HG02973 (cell line): Measurements from ENCODE around the gene STX4.

ENCODE experiments used
- ATAC-seq: cut with Tn5 transposase; IDR thresholded peaks from one replicate; pipeline ENCODE4 v1.9.1; 2021; ENCODE audit warnings: moderate library complexity; ENCODE audit not compliant: unreplicated experiment

Gene STX4

DNA sequence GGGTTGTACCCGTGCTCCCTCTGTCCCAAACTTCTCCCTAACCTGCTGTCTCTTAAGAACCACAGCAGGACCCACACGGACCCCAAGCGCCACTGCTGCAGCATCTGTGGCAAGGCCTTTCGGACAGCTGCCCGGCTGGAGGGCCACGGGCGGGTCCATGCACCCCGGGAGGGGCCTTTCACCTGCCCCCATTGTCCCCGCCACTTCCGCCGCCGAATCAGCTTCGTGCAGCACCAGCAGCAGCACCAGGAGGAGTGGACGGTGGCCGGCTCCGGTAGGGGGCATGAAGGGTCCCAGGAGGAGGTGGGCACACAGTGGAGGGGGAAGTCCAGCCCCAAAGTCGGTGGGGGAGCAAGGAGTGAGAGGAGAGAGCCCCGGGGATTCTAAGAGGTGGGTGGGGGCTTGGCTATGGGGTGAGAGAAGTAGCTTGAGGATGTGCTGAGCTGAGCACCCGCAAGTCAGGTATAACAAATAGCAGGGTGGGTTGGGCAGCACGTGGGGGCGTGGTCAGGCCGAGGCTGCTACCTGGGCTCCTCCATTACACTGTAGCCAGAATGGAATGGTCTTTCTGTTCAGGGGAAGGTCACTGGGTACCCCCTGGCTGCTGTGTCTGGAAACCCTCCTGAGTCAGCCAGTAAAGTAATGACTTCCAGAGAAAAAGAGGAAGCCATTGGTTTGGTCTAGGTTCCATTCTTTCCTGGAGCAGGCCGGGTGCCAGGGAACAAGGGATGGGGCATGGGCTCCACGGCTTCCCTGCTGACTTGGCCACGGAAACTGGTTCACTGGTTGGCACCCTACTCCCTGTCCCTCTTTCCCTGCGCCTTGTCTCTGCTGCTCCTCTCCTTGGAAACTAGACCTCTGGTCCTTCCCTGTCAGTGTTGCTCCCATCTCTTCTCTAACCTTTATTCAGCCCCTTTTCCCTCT, 48.3 kb downstream of the STX4 start:
- ATAC-seq = no peak

DNA sequence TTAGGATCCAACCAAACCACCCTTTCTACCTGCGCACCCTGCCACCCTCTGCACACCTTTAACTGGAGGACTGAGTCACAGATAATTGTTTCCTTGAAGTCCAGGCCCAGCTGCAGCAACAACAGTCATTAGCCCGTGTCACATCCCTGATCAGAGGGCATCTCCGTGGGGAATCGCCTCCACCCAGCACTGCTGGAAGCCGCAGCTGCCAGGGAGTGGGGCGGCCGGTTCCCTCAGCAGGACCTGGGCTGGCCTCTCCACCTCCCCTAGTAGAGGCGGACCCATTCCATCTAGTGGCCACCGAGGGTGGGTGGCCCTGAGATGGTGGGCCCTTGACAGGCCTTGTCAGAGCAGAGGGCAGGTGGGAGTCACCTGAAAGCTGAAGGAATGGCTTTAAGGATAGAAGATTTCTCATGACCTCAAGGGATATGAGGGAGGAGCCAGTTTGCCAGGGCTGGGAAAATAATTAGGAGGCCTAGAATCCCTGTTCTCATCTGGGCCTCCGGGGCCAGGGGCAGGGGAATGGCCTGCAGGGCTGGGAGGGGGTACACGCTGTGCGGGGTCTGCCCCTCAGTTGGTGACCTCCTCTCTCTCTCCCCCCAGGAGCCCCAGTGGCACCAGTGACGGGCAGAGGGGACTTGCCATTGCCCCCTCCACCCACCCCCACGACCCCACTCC, 49.1 kb downstream of the STX4 start:
- ATAC-seq = no peak

DNA sequence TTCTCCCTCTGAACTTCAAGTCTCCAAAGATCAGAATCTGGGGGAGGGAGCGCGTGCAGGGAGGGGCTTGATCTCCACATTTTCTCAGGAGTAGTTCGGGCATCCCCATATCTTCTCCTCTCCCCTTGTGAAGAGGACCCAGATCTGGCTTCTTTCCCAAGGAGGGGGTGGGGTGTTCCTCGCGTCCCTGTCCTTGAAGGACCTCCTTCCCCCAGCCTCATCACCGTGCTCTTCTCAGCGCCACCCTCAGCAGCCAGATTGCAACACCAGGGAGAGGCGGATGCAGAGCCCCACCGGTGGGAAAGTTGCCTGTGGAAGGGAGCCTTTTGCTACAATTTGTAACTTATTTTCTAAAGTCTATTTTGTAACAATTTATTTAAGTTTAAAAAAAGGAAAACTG, 49.7 kb downstream of the STX4 start:
- ATAC-seq = no peak

DNA sequence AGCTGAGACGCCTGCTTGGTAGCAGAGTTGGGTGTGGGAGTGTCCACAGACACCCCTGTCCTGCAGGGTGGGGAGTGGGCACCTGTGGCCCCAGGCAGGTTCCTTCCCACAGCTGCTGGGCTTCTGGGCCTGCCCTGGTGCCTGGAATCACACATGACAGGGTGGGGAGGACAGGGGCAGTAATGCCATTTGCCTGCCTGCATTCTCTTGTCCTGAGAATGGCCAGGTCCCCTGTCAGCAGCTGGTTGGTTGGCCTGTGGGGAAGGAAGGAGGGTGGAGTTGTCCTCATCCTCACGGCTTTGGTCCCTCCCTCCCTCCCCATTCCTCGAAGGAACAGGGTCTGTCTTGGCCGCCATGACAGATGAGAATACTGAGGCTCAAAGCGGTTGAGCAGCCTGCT, 50.2 kb downstream of the STX4 start:
- ATAC-seq = no peak

DNA sequence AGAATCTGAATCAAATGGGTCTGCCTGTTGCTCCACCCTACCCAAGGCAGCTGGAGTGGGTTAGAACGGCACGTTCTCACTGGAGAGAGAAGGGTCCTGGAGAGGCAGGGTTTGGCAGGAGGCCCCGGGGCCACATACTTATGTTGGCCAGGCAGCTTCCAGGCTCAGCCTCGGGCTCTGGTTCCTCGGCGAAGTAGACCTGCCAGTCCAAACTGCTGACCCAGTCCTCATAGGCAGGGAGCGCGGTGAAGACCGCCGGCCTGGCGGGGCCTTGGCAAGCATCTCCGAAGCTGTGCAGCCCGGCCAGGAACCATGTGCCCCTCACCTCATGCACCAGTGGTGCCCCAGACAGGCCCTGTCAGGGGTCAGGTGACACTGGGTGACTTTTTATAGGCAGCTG, 50.6 kb downstream of the STX4 start:
- ATAC-seq = no peak

DNA sequence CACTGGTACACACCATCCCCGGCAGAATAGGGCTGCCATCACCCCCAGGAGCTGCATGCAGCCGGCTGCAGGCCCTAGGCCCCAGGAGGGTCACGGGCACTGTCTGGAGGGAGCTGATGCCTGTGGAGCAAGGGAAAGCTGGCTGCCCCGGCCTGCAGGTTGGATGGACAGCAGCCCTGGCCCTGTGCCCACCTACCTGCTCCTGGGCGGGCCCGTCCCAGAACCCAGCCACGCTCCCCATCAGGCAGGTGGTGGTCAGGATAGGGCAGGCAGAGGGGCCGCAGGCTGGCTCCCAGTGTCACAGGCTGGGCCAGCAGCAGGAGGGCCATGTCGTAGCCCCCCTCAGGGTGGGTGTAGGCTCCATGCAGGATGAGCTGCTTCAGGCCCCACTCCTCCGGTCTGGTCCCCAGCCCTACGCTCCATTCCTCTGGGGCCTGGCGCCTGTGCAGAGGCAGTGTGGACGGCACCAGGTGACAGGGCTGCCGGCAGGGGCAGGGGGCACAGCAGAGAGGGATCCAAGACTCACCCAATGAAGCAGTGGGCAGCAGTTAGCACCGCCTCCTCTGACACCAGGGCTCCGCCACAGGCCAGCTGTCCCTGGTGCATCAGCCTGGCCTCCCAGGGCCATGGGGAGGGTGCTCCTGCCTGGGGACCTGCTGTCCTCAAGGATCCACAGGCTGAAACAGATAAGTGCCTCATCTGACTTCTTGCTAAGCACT, 51.4 kb downstream of the STX4 start:
- no peak for ATAC-seq

DNA sequence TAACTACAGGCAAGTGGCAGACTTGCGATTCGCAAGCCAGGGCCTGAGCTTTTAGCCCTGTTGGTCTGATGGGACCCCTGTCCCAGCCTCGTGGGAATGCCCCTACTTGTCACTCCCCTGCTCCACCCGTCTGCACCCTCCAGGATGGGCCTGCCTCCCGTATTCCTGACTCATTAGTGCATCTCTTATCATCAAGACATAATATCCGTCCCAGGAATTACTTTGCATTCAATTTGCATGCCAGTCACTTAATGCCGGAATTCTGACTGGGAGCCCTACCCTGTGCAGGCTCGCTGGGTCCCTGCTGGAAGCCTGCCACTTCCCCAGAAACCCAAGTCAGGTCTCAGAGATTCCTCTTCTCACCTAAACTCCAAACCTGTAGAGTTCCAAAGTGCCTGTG, 52.1 kb downstream of the STX4 start:
- no peak for ATAC-seq

DNA sequence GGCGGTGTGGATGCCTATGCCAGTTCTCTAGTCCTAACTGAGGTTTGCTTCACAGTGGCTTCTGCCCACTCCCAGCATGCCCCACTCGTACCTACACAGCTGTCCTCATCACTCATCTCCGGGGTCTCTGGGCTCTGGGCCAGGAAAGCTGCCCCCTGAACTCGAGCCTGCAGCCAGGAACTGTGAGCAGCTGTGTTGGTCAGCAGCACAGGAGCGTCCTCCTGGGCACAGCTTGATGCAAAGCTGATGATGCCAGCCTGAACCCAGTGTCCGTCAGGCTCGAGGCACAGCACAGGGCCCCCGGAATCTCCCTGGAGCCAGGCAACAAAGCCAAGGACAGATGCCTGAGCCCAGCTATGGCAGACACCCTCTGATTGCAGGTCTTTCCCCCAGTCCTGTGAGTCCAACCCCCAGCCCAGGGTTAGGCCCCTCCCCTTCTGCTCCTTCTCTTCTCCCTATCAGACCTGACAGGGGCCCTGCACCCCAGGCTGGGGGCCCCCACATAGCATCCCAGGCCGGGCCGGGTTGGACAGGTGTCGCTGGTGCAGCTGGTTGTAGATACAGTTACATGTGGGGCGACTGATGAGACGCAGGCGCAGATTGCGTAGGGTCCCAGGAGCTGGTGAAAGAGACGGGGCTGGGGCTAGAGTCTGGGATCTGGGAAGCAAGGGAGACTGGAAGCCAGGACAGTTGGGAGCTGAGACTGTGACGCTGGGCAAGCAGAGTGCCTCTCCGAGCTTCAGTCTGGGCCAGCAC, 52.7 kb downstream of the STX4 start:
- no peak for ATAC-seq

DNA sequence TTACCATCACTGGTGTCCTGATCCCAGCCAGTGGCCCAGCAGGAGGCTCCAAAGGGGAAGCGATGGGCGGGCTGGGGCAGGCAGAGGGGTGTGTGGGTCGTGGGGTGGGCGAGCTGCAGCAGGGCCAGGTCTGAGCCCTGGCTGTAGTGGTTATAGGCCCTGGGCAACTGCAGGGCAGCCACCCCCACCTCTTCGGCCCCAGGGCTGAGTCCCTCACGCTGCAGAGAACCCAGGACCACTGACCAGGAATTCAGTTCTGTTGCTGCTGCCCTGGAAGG, 53.2 kb downstream of the STX4 start:
- ATAC-seq = no peak

DNA sequence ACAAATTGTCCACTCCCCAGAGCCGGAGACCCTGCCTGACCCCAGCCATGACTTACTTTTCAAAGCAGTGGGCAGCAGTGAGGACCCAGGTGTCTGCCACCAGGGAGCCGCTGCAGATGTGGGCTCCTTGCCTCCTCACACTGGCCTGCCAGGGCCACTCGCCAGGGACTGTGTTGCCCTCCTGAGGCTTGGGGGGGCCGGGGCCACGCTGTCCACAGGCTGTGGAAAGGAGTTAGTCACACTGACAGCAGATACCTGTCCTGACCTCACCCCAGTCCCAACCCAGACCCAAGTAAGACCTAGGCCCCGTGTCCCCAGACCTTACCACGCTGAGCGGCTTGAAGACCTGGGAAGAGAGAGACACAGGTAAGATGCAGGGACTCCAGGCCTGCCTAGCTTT, 54.1 kb downstream of the STX4 start:
- no peak for ATAC-seq

DNA sequence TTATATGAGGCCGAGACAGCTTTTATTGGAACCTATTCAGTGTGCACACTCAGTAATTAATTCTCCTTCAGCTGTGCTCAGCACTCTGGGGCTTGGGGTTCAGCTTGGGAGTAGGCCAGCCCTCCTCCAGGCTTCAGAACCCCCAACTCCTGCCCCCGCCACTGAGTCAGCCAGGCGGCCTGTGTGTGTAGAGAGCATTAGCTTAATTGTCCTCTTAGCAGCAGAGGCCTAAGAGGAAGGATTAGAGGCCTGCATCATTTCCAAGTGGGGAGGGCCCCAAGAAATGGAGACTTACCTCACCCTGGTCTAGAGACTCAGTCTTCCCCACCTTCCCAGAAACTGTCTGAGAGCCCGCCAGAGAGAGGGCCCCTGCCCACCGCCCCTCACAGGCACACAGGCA, 54.6 kb downstream of the STX4 start:
- no peak for ATAC-seq

DNA sequence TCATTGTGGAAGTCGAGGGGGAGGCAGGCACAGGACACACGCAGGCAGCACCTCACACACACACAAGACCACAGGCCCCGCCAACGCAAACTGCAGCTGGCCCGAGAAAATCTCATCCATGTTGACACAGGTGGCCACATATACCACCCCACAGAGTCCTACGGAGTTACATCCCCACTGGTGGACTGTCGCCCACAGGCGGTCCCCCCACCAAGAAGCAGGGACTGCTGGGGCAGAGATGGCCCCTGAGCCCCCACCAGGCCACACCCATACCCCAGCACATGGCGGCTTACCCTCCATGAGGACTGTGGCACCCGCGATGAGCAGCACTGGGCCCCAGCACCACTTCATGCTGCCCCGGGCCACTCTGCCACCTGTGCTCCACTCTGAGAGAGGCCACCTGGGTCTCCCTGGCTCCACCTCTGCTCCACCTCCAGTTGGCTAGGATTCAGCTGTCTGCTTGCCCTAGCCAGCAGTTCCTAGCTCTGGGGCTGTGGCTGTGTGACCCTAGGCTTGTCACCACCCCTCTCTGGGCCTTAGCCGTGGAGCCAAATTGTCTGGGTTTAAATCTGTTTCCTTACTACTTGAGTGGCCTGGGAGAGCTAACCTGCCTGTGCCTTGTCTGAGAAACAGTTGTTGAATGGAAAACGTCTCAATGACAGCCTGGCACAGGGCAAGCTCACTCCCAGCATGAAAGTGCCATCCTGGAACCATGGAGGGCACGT, 55.3 kb downstream of the STX4 start, which contains the start of gene PRSS53:
TSS of gene PRSS53 (minus strand) at position 485 of the 725 bp plus-strand sequence. CDS start at position 351, 134 bp downstream.
- no peak for ATAC-seq

DNA sequence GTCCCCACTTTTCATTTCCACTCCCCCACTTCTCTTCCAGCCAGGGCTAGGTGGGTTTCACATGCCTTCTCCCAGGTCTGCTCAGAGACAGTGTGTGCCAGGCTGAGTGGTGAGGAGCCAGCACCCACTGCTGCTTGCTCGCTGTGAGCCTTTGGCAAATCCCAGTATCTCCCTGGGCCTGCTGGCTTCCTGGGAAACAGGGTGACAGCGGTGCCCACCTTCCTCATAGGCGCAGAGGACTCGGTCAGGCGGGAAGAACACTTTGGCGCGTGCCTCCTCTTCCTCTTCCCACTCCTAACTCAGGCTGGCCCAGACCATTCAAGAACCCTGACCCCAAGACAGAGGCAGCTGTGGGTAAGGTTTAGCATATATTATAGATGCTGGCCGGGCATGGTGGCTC, 55.8 kb downstream of the STX4 start:
- ATAC-seq = no peak
